ENCODE measurements around the gene MAGI1. TPM values are rescaled to one million over a fixed set of nuclear protein-coding genes. Genes with fewer than 3 reads are reported as not detected.

Gene MAGI1
- total RNA-seq, 1 experiment from 2014 or later: 38.6 TPM

GRCh38 chr3:65914032-65914739 lies 124.5 kb downstream of the MAGI1 start:
- RAD21 ChIA-PET (ENCODE audit: low non-redundant PET in 1 of 2, low total read pairs in 2 of 2, uncharacterized antibody in 2 of 2, unreplicated experiment in 2 of 2): no interaction called here
- POLR2A ChIA-PET: no interaction called here

More at GRCh38 chr3:65914032-65914739, 124.5 kb downstream of the MAGI1 start:
- Histone ChIP-seq H2AFZ (ENCODE audit: low read depth, low read length, poor library complexity, severe bottlenecking) (no peak overlapping the region), H3K9ac (ENCODE audit: low read length) (no peak overlapping the region), H3K9me2 (ENCODE audit: insufficient read depth) (no peaks in the 10 kb centered on the region), H3K27ac (ENCODE audit: low read depth, low read length) (no peak overlapping the region), H3K4me3 (replicated peaks in 1 of 2; ENCODE audit: low read depth in 1 of 2, low read length in 2 of 2) (no peak overlapping the region), H3K4me2 (ENCODE audit: low read length) (no peak overlapping the region), H3K79me2 (ENCODE audit: insufficient read depth, low read length) (peaks cover 18% of the 10 kb centered on the region; the same call in 1 of the 2 replicates), H3K27me3 (ENCODE audit: insufficient read depth, low read length) (no peaks in the 10 kb centered on the region), H3K9me3 (ENCODE audit: control insufficient read depth in 1 of 2, insufficient read depth in 1 of 2, low read depth in 1 of 2, low read length in 2 of 2) (0 out of 4 replicates have a peak, but pooled peaks cover 0 to 7% of the 10 kb centered on the region in 2 experiments), H4K20me1 (ENCODE audit: insufficient read depth) (no peaks in the 10 kb centered on the region), H3K36me3 (ENCODE audit: control insufficient read depth in 1 of 2, insufficient read depth in 2 of 2, low read length in 2 of 2) (no peaks in the 10 kb centered on the region), H3K4me1 (ENCODE audit: control insufficient read depth in 1 of 2, insufficient read depth in 2 of 2, low read length in 2 of 2) (peaks cover 0 to 12% of the 10 kb centered on the region in 2 experiments; a peak in 2 of 4 replicates)
- CTCF ChIA-PET: interaction anchor here (1.0 to 1.3 kb wide), 2 partner anchors 10 to 163 kb away, joined by 3 read pairs; no protein-coding TSS in a partner anchor
- DNase-seq (ENCODE audit: low read depth, low spot score) (no peak), ATAC-seq (no peak; the same call in 1 of the 2 replicates)
- BruUV-seq (replicated peaks): no TSS peak
- intact Hi-C loops (cut with micrococcal nuclease): loop anchor here (10.0 kb wide), 1 partner anchor 221 kb away; no protein-coding TSS in a partner anchor
- TF ChIP-seq POLR2AphosphoS5 (IDR thresholded peaks at IDR 0.05; ENCODE audit: low read depth, low read length) (no peak), FOSL1 (IDR thresholded peaks at IDR 0.05; ENCODE audit: low read depth) (no peak), RAD21 (IDR thresholded peaks at IDR 0.05; ENCODE audit: low read depth) (peak; percentile 44), CTCF (IDR thresholded peaks at IDR 0.05 in 2 of 3, conservative IDR thresholded peaks at IDR 0.05 in 1 of 3; ENCODE audit: borderline replicate concordance in 1 of 3, insufficient read depth in 1 of 3, low read depth in 2 of 3, low read length in 2 of 3) (peak in 2 of 3 experiments; percentile 13 to 25; a peak in 2 of 6 replicates), JUND (IDR thresholded peaks at IDR 0.05) (no peak), YY1 (IDR thresholded peaks at IDR 0.05; ENCODE audit: extremely low read depth, insufficient replicate concordance, low read depth, low read length) (no peak)
